Activated CD4-positive, alpha-beta T cell treated with anti-CD3 and anti-CD28 coated beads, Interleukin-2, Interleukin-4, amounts not matched to agents 100 ng/mL and 50 ng/mL, durations not matched to agents 16 hours and 8 hours (primary cell): ENCODE results near the gene BEST1.
"Not testable (repeated sequence)": the region's sequence is repeated elsewhere in the genome, so short reads cannot be mapped to it uniquely, and the experiment has no call there.

Source experiments
- DNase-seq: peaks from one replicate; pipeline ENCODE4 v3.0.0-alpha.2; 2020; ENCODE audit warnings: low spot score

BEST1 gene

GRCh38 chr11:61949169-61950034 lies 749 bp upstream of the BEST1 start:
- DNase-seq, result no peak

- DNase-seq, result no peak
Measured at GRCh38 chr11:61951484-61952135, 1.5 kb downstream of the BEST1 start.

- DNase-seq, result no peak
Measured at GRCh38 chr11:61952882-61953281, 2.7 kb downstream of the BEST1 start.

GRCh38 chr11:61953632-61954031 lies 3.5 kb downstream of the BEST1 start:
- not testable (repeated sequence) for DNase-seq

- DNase-seq, result no peak
Measured at GRCh38 chr11:61954106-61954850, 4.1 kb downstream of the BEST1 start.

GRCh38 chr11:61954851-61955421 lies 4.8 kb downstream of the BEST1 start:
- DNase-seq, result no peak

- no peak for DNase-seq
Measured at GRCh38 chr11:61955422-61956135, 5.4 kb downstream of the BEST1 start.

GRCh38 chr11:61956191-61957020 lies 6.3 kb downstream of the BEST1 start:
- DNase-seq, result no peak

GRCh38 chr11:61957021-61957770 lies 7.0 kb downstream of the BEST1 start:
- no peak for DNase-seq

GRCh38 chr11:61958590-61958989 lies 8.4 kb downstream of the BEST1 start:
- no peak for DNase-seq

GRCh38 chr11:61959114-61959513 lies 9.0 kb downstream of the BEST1 start:
- no peak for DNase-seq

GRCh38 chr11:61959678-61960077 lies 9.5 kb downstream of the BEST1 start:
- DNase-seq, result no peak

GRCh38 chr11:61960532-61960931 lies 10.4 kb downstream of the BEST1 start:
- no peak for DNase-seq

GRCh38 chr11:61961570-61962212 lies 11.5 kb downstream of the BEST1 start:
- DNase-seq, result no peak

GRCh38 chr11:61962213-61963015 lies 12.3 kb downstream of the BEST1 start:
- no peak for DNase-seq

- DNase-seq, result no peak
Measured at GRCh38 chr11:61963016-61963281, 12.8 kb downstream of the BEST1 start.

GRCh38 chr11:61963282-61964057 lies 13.3 kb downstream of the BEST1 start:
- no peak for DNase-seq

- DNase-seq, result no peak
Measured at GRCh38 chr11:61964058-61964665, 14.0 kb downstream of the BEST1 start.
